Erythroblast (primary cell): Measurements from ENCODE around the gene TM7SF2.

Experiments
- GATA1 ChIP-seq: IDR thresholded peaks from 2 replicates; pipeline ENCODE4 v1.6.1; 2011; ENCODE audit warnings: low read depth, mild to moderate bottlenecking, control low read depth, low read length, moderate library complexity
- POLR2A ChIP-seq: IDR thresholded peaks from 2 replicates; pipeline ENCODE4 v1.6.1; 2011; ENCODE audit warnings: mild to moderate bottlenecking, low read length

DNA sequence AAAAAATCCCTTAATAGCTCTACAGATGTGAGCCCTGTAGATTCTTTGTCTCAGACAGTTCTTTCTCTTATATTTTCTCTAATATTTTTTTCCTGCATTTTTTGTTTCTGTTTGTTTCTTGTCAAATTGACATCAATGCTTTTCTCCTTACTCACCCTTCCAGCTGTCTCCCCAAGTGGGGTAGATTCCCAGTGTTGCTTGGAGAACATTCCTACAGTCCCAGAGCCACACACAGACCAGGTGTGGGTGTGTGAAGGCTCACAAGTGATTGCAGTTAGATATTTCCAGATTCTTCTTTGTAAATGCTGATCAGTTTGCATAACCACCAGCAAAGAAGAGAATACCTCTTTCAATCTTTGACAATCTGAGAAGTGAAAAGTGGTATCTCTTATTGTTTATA is 8.2 kb upstream of the TM7SF2 start:
- no peak for TF ChIP-seq POLR2A
- no peak for TF ChIP-seq GATA1
